Measurements from ENCODE around the gene MTSS2. TPM values are rescaled to one million over a fixed set of nuclear protein-coding genes. Genes with fewer than 3 reads are reported as not detected.

The MTSS2 gene
- total and polyA plus RNA-seq, 2 of the 4 experiments (the other 2 are of a cell fraction) = 9.1 to 86.2 TPM

DNA sequence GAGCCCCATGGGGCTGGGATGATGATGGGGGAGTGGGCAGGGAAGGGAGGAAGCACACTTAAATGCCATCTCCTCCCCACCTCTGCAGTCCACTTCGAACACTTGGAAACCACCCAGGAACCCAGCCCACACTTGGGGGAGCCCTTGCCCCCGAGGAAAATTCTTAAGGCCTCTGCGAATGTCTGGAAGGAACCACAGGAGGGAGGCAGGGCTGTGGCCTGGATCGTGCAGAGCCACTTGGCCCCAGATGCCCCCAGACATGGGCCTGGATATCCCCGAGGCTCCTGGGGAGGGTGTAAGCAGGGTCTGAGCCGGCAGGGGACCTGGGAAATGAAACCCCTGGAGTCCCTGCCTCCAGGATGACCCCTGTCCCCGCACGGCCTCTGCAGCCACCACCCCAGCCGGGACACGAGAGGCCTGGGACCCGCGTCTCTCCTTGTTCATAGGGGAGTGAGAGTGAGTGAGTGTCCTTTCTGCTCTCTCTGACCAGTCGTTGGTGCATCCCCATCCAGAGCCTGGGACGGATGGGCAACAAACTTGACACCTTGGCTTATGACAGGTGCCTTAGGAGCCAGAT is 11.8 kb upstream of the MTSS2 start:
- Histone ChIP-seq H3K9me3 (ENCODE audit: control insufficient read depth, insufficient read depth, low read length) (no peaks in the 10 kb centered on the region), H4K5ac (ENCODE audit: low read depth, low read length) (no peak overlapping the region), H2AK5ac (ENCODE audit: low read depth, low read length) (peak overlapping the region; percentile 28; the same call in 1 of the 2 replicates), H3K23ac (ENCODE audit: low read depth, low read length) (no peak overlapping the region), H2AFZ (replicated peaks; ENCODE audit: low read length, poor library complexity) (no peak overlapping the region), H2BK20ac (ENCODE audit: low read depth, low read length) (no peak overlapping the region), H2BK120ac (ENCODE audit: low read depth, low read length) (0 out of 2 replicates have a peak overlapping the region, but pooled peaks have one; percentile 35), H3K56ac (ENCODE audit: extremely low read depth, insufficient read depth, low read length) (no peak overlapping the region), H2BK5ac (ENCODE audit: low read depth, low read length, poor library complexity, severe bottlenecking) (no peak overlapping the region), H2AK9ac (replicated peaks; ENCODE audit: low read depth, low read length, poor library complexity) (peak overlapping the region; percentile 79), H4K91ac (ENCODE audit: insufficient read depth, low read depth, low read length) (peak overlapping the region; percentile 17; the same call in 1 of the 2 replicates), H3K18ac (ENCODE audit: low read depth, low read length) (no peak overlapping the region), H3K27me3 (ENCODE audit: control insufficient read depth, insufficient read depth, low read length) (no peaks in the 10 kb centered on the region), H3K27ac (ENCODE audit: insufficient read depth, low read length) (no peak overlapping the region), H3K4me1 (ENCODE audit: control insufficient read depth, insufficient read depth, low read length) (peaks cover 48% of the 10 kb centered on the region), H3K36me3 (ENCODE audit: control insufficient read depth, insufficient read depth, low read length) (no peaks in the 10 kb centered on the region; the same call in 1 of the 2 replicates), H2BK15ac (ENCODE audit: low read depth, low read length) (no peak overlapping the region), H3K79me1 (ENCODE audit: low read depth in 1 of 2, low read length in 2 of 2) (peaks cover 3 to 47% of the 10 kb centered on the region in 2 experiments; a peak in 2 of 4 replicates), H3K4me2 (ENCODE audit: low read depth, low read length) (no peak overlapping the region), H4K8ac (ENCODE audit: low read depth in 2 of 2, low read length in 2 of 2) (no peak overlapping the region), H3K4me3 (ENCODE audit: insufficient read depth, low read depth, low read length) (no peak overlapping the region), H3K9ac (ENCODE audit: low read depth, low read length) (no peak overlapping the region), H3K14ac (replicated peaks; ENCODE audit: low read depth, low read length) (no peak overlapping the region), H3K4ac (ENCODE audit: low read depth, low read length) (peak overlapping the region; percentile 3; the same call in 1 of the 2 replicates), H4K20me1 (ENCODE audit: insufficient read depth, low read length) (no peaks in the 10 kb centered on the region), H3K9me1 (ENCODE audit: insufficient read depth, low read length) (peaks cover 48% of the 10 kb centered on the region)
- ATAC-seq (ENCODE audit: low read depth) (no peak), DNase-seq (no peak)
- dilution Hi-C loops (cut with HindIII; ENCODE audit: low sequenced_read_pairs, unreplicated experiment) (no loop called here), intact Hi-C loops (cut with micrococcal nuclease) (no loop called here), in situ Hi-C loops (cut with MboI; ENCODE audit: low sequenced_read_pairs) (loop anchor here (25.0 kb wide), 1 partner anchor 665 kb away; the partner anchor contains the start of gene CALB2)
- BruUV-seq (replicated peaks) = no TSS peak
- CTCF ChIA-PET = no interaction called here
- WGBS, 2 experiments (ENCODE audit: extremely low coverage in 2 of 2, insufficient read length in 1 of 2) = no CpG with 5 or more reads among the region's 14 CpGs
- POLR2A ChIA-PET (ENCODE audit: unreplicated experiment) = no interaction called here
- TF ChIP-seq, protein P1, sequence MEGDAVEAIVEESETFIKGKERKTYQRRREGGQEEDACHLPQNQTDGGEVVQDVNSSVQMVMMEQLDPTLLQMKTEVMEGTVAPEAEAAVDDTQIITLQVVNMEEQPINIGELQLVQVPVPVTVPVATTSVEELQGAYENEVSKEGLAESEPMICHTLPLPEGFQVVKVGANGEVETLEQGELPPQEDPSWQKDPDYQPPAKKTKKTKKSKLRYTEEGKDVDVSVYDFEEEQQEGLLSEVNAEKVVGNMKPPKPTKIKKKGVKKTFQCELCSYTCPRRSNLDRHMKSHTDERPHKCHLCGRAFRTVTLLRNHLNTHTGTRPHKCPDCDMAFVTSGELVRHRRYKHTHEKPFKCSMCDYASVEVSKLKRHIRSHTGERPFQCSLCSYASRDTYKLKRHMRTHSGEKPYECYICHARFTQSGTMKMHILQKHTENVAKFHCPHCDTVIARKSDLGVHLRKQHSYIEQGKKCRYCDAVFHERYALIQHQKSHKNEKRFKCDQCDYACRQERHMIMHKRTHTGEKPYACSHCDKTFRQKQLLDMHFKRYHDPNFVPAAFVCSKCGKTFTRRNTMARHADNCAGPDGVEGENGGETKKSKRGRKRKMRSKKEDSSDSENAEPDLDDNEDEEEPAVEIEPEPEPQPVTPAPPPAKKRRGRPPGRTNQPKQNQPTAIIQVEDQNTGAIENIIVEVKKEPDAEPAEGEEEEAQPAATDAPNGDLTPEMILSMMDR (conservative IDR thresholded peaks at IDR 0.05; ENCODE audit: low read depth, low read length) = no peak
- TF ChIP-seq MAZ (IDR thresholded peaks at IDR 0.05; ENCODE audit: borderline replicate concordance, low read depth, low read length) (no peak), RFX5 (IDR thresholded peaks at IDR 0.05; ENCODE audit: low read depth, low read length) (no peak), RCOR1 (IDR thresholded peaks at IDR 0.05; ENCODE audit: insufficient replicate concordance, low read length) (no peak), MAFK (IDR thresholded peaks at IDR 0.05; ENCODE audit: low read depth, low read length) (no peak), NFE2L2 (IDR thresholded peaks at IDR 0.05; ENCODE audit: low read depth, low read length) (no peak), BHLHE40 (IDR thresholded peaks at IDR 0.05; ENCODE audit: low read depth, low read length) (no peak), MXI1 (IDR thresholded peaks at IDR 0.05; ENCODE audit: borderline replicate concordance, low read depth, low read length) (no peak), FOS (IDR thresholded peaks at IDR 0.05; ENCODE audit: low read depth, low read length) (no peak), CHD1 (IDR thresholded peaks at IDR 0.05; ENCODE audit: low read depth, low read length) (no peak), POLR2A (IDR thresholded peaks at IDR 0.05; ENCODE audit: low read depth, low read length) (no peak), CEBPB (IDR thresholded peaks at IDR 0.05; ENCODE audit: low read depth, low read length) (no peak), RAD21 (IDR thresholded peaks at IDR 0.05; ENCODE audit: low read length) (no peak), SMC3 (IDR thresholded peaks at IDR 0.05; ENCODE audit: low read depth, low read length) (no peak)
- TF ChIP-seq, protein P2, sequence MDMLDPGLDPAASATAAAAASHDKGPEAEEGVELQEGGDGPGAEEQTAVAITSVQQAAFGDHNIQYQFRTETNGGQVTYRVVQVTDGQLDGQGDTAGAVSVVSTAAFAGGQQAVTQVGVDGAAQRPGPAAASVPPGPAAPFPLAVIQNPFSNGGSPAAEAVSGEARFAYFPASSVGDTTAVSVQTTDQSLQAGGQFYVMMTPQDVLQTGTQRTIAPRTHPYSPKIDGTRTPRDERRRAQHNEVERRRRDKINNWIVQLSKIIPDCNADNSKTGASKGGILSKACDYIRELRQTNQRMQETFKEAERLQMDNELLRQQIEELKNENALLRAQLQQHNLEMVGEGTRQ (IDR thresholded peaks at IDR 0.05; ENCODE audit: low read depth, low read length) = no peak
- TF ChIP-seq, protein P3, sequence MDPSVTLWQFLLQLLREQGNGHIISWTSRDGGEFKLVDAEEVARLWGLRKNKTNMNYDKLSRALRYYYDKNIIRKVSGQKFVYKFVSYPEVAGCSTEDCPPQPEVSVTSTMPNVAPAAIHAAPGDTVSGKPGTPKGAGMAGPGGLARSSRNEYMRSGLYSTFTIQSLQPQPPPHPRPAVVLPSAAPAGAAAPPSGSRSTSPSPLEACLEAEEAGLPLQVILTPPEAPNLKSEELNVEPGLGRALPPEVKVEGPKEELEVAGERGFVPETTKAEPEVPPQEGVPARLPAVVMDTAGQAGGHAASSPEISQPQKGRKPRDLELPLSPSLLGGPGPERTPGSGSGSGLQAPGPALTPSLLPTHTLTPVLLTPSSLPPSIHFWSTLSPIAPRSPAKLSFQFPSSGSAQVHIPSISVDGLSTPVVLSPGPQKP (IDR thresholded peaks at IDR 0.05; ENCODE audit: borderline replicate concordance, low read depth, low read length) = no peak

Measured in IMR-90 (cell line).